Body of pancreas (tissue), 4 donors: ENCODE data around the gene ANGPTL4.

Source experiments
- CTCF ChIP-seq, 7 experiments: fragments of 450-650 bp in 4 of 7; fragments of 200-600 bp in 3 of 7; sonication (generic) in 3 of 7; IDR thresholded peaks; one replicate each; pipeline ENCODE4 v1.5.1; 2016 to 2019; ENCODE audit warnings: antibody characterized with exemption in 7 of 7
- POLR2A ChIP-seq, 3 donors: fragments of 450-650 bp; IDR thresholded peaks; one replicate each; pipeline ENCODE4 v1.6.1; 2016; ENCODE audit warnings: antibody characterized with exemption in 3 of 3, mild to moderate bottlenecking in 2 of 3

DNA sequence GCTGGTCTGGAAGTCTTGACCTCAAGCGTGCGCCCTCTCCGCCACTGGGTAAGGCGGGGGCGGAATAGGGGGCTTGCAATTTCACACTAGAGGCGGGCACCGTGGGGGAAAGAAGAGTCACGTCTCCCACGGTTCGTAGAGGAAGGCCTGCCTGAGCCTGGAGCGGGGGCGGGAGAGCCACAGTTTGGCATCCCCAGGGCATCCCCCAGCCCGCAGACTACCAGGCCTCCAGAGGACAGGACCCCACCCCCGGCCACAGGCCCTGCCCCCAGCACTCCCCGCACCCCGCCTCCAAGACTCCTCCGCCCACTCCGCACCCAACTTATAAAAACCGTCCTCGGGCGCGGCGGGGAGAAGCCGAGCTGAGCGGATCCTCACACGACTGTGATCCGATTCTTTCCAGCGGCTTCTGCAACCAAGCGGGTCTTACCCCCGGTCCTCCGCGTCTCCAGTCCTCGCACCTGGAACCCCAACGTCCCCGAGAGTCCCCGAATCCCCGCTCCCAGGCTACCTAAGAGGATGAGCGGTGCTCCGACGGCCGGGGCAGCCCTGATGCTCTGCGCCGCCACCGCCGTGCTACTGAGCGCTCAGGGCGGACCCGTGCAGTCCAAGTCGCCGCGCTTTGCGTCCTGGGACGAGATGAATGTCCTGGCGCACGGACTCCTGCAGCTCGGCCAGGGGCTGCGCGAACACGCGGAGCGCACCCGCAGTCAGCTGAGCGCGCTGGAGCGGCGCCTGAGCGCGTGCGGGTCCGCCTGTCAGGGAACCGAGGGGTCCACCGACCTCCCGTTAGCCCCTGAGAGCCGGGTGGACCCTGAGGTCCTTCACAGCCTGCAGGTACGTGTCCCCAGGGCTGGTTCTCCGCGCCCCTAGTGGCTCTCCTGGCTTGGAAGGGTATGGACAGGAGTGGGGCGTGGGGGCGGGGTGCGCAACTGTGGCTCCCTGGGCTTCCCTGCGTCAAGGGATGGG, at the start of gene ANGPTL4:
- TF ChIP-seq CTCF (IDR thresholded peaks at IDR 0.05) (peak in 5 of 7 experiments; percentile 10 to 45 (median 38)), POLR2A (IDR thresholded peaks at IDR 0.05) (peak; percentile 89 to 94 (median 94))
